Skeletal muscle tissue (tissue), 4 donors: Measurements from ENCODE around the gene PZP. TPM values are rescaled to one million over a fixed set of nuclear protein-coding genes. Genes with fewer than 3 reads are reported as not detected.

Source experiments
- H3K27ac ChIP-seq: one replicate; pipeline ENCODE4 v1.7.0; 2013; ENCODE audit warnings: mild to moderate bottlenecking, low read depth, low read length, inconsistent platforms
- H3K27me3 ChIP-seq, 3 donors: one replicate each; pipeline ENCODE4 v1.7.0; 2013; ENCODE audit warnings: low read length in 3 of 3; ENCODE audit not compliant: control insufficient read depth in 3 of 3, insufficient read depth in 3 of 3
- H3K36me3 ChIP-seq, 3 donors: one replicate each; pipeline ENCODE4 v1.7.0; 2013; ENCODE audit warnings: low read length in 3 of 3; ENCODE audit not compliant: control insufficient read depth in 3 of 3, insufficient read depth in 3 of 3
- H3K4me1 ChIP-seq, 3 donors: one replicate each; pipeline ENCODE4 v1.7.0; 2013; ENCODE audit warnings: low read length in 3 of 3, mild to moderate bottlenecking in 3 of 3; ENCODE audit not compliant: control insufficient read depth in 3 of 3, insufficient read depth in 3 of 3
- H3K4me3 ChIP-seq, 3 donors: one replicate each; pipeline ENCODE4 v1.7.0; 2013; ENCODE audit warnings: low read length in 3 of 3
- H3K9ac ChIP-seq, 3 donors: one replicate each; pipeline ENCODE4 v1.7.0; 2013; ENCODE audit warnings: low read length in 3 of 3, mild to moderate bottlenecking in 3 of 3, moderate library complexity in 2 of 3, low read depth in 1 of 3
- H3K9me3 ChIP-seq, 3 donors: one replicate each; pipeline ENCODE4 v1.7.0; 2013; ENCODE audit warnings: low read length in 3 of 3; ENCODE audit not compliant: control insufficient read depth in 3 of 3
- total RNA-seq: library from RNA; depleted of rRNA; stranded (reverse); fragments of >200 nt; gene quantifications from one replicate; pipeline ENCODE4 v1.2.3, GENCODE V29; 2014
- donor health status: Osteomylitis.

PZP gene
- total RNA-seq, 1 donor from 2014 or later: 1.0 TPM

GRCh38 chr12:9115731-9116559, 92.2 kb downstream of the PZP start, which contains the start of gene A2M:
TSS of gene A2M (minus strand) at chr12:9115919. CDS start at chr12:9115849, 70 bp downstream.
- Histone ChIP-seq H3K36me3 (peaks cover 2 to 13% (median 10%) of the 10 kb centered on the region in 3 donors), H3K9me3 (no peaks in the 10 kb centered on the region), H3K4me1 (peaks cover 7 to 26% (median 23%) of the 10 kb centered on the region in 3 donors), H3K27ac (peak within 1 kb of the TSS; percentile 80), H3K27me3 (no peaks in the 10 kb centered on the region), H3K9ac (peak within 1 kb of the TSS; percentile 47 to 69 (median 59)), H3K4me3 (peak within 1 kb of the TSS; percentile 68 to 79 (median 73))

- Histone ChIP-seq H3K27ac (peak overlapping the region; percentile 80), H3K9ac (peak overlapping the region; percentile 47 to 69 (median 59)), H3K9me3 (no peaks in the 10 kb centered on the region), H3K36me3 (peaks cover 2 to 15% (median 12%) of the 10 kb centered on the region in 3 donors), H3K4me1 (peaks cover 7 to 26% (median 23%) of the 10 kb centered on the region in 3 donors), H3K4me3 (peak overlapping the region; percentile 68 to 79 (median 73)), H3K27me3 (no peaks in the 10 kb centered on the region)
These were observed 93.2 kb downstream of the PZP start for GRCh38 chr12:9114946-9115345.

- H3K9me3 ChIP-seq: no peaks in the 10 kb centered on the region
- H3K4me1 ChIP-seq: peaks cover 7 to 26% (median 23%) of the 10 kb centered on the region in 3 donors
- H3K27ac ChIP-seq: no peak overlapping the region
These were observed 94.2 kb downstream of the PZP start for GRCh38 chr12:9113987-9114309.

GRCh38 chr12:9113296-9113986, 94.8 kb downstream of the PZP start:
- peaks cover 7 to 22% (median 18%) of the 10 kb centered on the region in 3 donors for H3K4me1 ChIP-seq
- no peaks in the 10 kb centered on the region for H3K9me3 ChIP-seq
- H3K27me3 ChIP-seq: no peaks in the 10 kb centered on the region
- peak overlapping the region; percentile 53 to 73 (median 62) for H3K4me3 ChIP-seq
- peak overlapping the region in 1 of 3 donors; percentile 48 for H3K9ac ChIP-seq
- H3K27ac ChIP-seq: no peak overlapping the region
- H3K36me3 ChIP-seq: peaks cover 8 to 29% (median 27%) of the 10 kb centered on the region in 3 donors

More at GRCh38 chr12:9113987-9114309, 94.2 kb downstream of the PZP start:
- Histone ChIP-seq H3K9ac (peak overlapping the region in 1 of 3 donors; percentile 27), H3K27me3 (no peaks in the 10 kb centered on the region), H3K4me3 (peak overlapping the region; percentile 53 to 73 (median 62)), H3K36me3 (peaks cover 4 to 24% (median 22%) of the 10 kb centered on the region in 3 donors)

- H3K27me3 ChIP-seq: no peaks in the 10 kb centered on the region
- H3K27ac ChIP-seq: no peak overlapping the region
- no peaks in the 10 kb centered on the region for H3K9me3 ChIP-seq
- peak overlapping the region in 2 of 3 donors; percentile 13 to 73 for H3K4me3 ChIP-seq
- H3K36me3 ChIP-seq: peaks cover 10 to 34% (median 30%) of the 10 kb centered on the region in 3 donors
- H3K9ac ChIP-seq: no peak overlapping the region
- peaks cover 5 to 14% (median 10%) of the 10 kb centered on the region in 3 donors for H3K4me1 ChIP-seq
These were observed 95.9 kb downstream of the PZP start for GRCh38 chr12:9112076-9112853.

GRCh38 chr12:9111525-9111924, 96.7 kb downstream of the PZP start:
- Histone ChIP-seq H3K36me3 (peaks cover 13 to 40% (median 37%) of the 10 kb centered on the region in 3 donors), H3K4me3 (no peak overlapping the region), H3K9ac (no peak overlapping the region), H3K9me3 (no peaks in the 10 kb centered on the region), H3K27me3 (no peaks in the 10 kb centered on the region), H3K4me1 (peaks cover 1 to 8% (median 7%) of the 10 kb centered on the region in 3 donors), H3K27ac (no peak overlapping the region)

- no peak overlapping the region for H3K9ac ChIP-seq
- H3K4me3 ChIP-seq: no peak overlapping the region
- H3K27ac ChIP-seq: no peak overlapping the region
- no peaks in the 10 kb centered on the region for H3K27me3 ChIP-seq
- H3K36me3 ChIP-seq: peaks cover 13 to 51% (median 43%) of the 10 kb centered on the region in 3 donors
- H3K9me3 ChIP-seq: no peaks in the 10 kb centered on the region
- H3K4me1 ChIP-seq: peaks cover 0 to 7% (median 0%) of the 10 kb centered on the region in 3 donors
These were observed 98.3 kb downstream of the PZP start for GRCh38 chr12:9109737-9110491.

- H3K4me1 ChIP-seq: peaks cover 0 to 7% (median 0%) of the 10 kb centered on the region in 3 donors
These were observed 99.0 kb downstream of the PZP start for GRCh38 chr12:9109213-9109522.

More at GRCh38 chr12:9109213-9109522, 99.0 kb downstream of the PZP start:
- no peak overlapping the region for H3K27ac ChIP-seq
- no peaks in the 10 kb centered on the region for H3K27me3 ChIP-seq
- no peaks in the 10 kb centered on the region for H3K9me3 ChIP-seq
- no peak overlapping the region for H3K4me3 ChIP-seq
- H3K36me3 ChIP-seq: peaks cover 15 to 57% (median 46%) of the 10 kb centered on the region in 3 donors
- H3K9ac ChIP-seq: no peak overlapping the region
